ENCODE measurements around the gene ISCU.
"Not testable (repeated sequence)": the region's sequence is repeated elsewhere in the genome, so short reads cannot be mapped to it uniquely, and the experiment has no call there.

The ISCU gene

GRCh38 chr12:108572166-108572790 lies 9.9 kb downstream of the ISCU start:
- DNase-seq, result peak; percentile 28

- peak; percentile 83 for DNase-seq
Measured at GRCh38 chr12:108573317-108573716, 10.9 kb downstream of the ISCU start.

- DNase-seq, result not testable (repeated sequence)
Measured at GRCh38 chr12:108574276-108574675, 11.9 kb downstream of the ISCU start.

GRCh38 chr12:108575199-108575912 lies 13.0 kb downstream of the ISCU start:
- no peak for DNase-seq

GRCh38 chr12:108576660-108577234 lies 14.4 kb downstream of the ISCU start:
- DNase-seq, result no peak

- no peak for DNase-seq
Measured at GRCh38 chr12:108577458-108577857, 15.1 kb downstream of the ISCU start.

GRCh38 chr12:108578264-108578663 lies 15.9 kb downstream of the ISCU start:
- DNase-seq, result no peak

- DNase-seq, result no peak
Measured at GRCh38 chr12:108578813-108579212, 16.4 kb downstream of the ISCU start.

GRCh38 chr12:108580531-108580930 lies 18.1 kb downstream of the ISCU start:
- no peak for DNase-seq

GRCh38 chr12:108581311-108582227 lies 19.2 kb downstream of the ISCU start:
- DNase-seq, result no peak

GRCh38 chr12:108582509-108582908 lies 20.1 kb downstream of the ISCU start:
- no peak for DNase-seq

- no peak for DNase-seq
Measured at GRCh38 chr12:108582978-108583770, 20.8 kb downstream of the ISCU start.

- no peak for DNase-seq
Measured at GRCh38 chr12:108583991-108584390, 21.6 kb downstream of the ISCU start.

- no peak for DNase-seq
Measured at GRCh38 chr12:108584456-108585065, 22.2 kb downstream of the ISCU start.

- no peak for DNase-seq
Measured at GRCh38 chr12:108585864-108586263, 23.5 kb downstream of the ISCU start.

GRCh38 chr12:108586306-108586705 lies 23.9 kb downstream of the ISCU start:
- no peak for DNase-seq

GRCh38 chr12:108587826-108588225 lies 25.4 kb downstream of the ISCU start:
- no peak for DNase-seq

GRCh38 chr12:108589028-108589839 lies 26.8 kb downstream of the ISCU start:
- no peak for DNase-seq

GRCh38 chr12:108589840-108590229 lies 27.4 kb downstream of the ISCU start:
- no peak for DNase-seq

- DNase-seq, result not testable (repeated sequence)
Measured at GRCh38 chr12:108590463-108590862, 28.1 kb downstream of the ISCU start.

All from activated CD4-positive, alpha-beta T cell treated with anti-CD3 and anti-CD28 coated beads, Interleukin-2, Interleukin-6, amounts not matched to agents 100 ng/mL and 50 ng/mL, durations not matched to agents 16 hours and 8 hours (primary cell).